Measurements from ENCODE around the gene DNAJB6. TPM values are rescaled to one million over a fixed set of nuclear protein-coding genes. Genes with fewer than 3 reads are reported as not detected.

DNAJB6 gene
- total RNA-seq, 1 experiment from 2014 or later: 178 TPM

GRCh38 chr7:157337316-157338149 lies 729 bp downstream of the DNAJB6 start:
- no peaks in the 10 kb centered on the region for H3K27me3 ChIP-seq (replicated peaks)
- DNase-seq (ENCODE audit: low read depth in 1 of 2, low spot score in 2 of 2): peak; percentile 57 to 62
- H3K4me1 ChIP-seq (replicated peaks): peaks cover 21% of the 10 kb centered on the region
- H3K9me3 ChIP-seq (replicated peaks): no peaks in the 10 kb centered on the region
- H3K36me3 ChIP-seq: peaks cover 21% of the 10 kb centered on the region; the same call in 1 of the 2 replicates
- H3K4me3 ChIP-seq: peak overlapping the region; percentile 77
- H3K27ac ChIP-seq: peak overlapping the region; percentile 94

GRCh38 chr7:157339777-157340677 lies 3.2 kb downstream of the DNAJB6 start:
- no peak overlapping the region for H3K4me3 ChIP-seq
- peaks cover 21% of the 10 kb centered on the region for H3K4me1 ChIP-seq (replicated peaks)
- H3K9me3 ChIP-seq (replicated peaks): no peaks in the 10 kb centered on the region
- no peak overlapping the region for H3K27ac ChIP-seq
- no peaks in the 10 kb centered on the region for H3K27me3 ChIP-seq (replicated peaks)
- H3K36me3 ChIP-seq: peaks cover 21% of the 10 kb centered on the region; the same call in 1 of the 2 replicates
- DNase-seq (ENCODE audit: low read depth in 1 of 2, low spot score in 2 of 2): peak; percentile 51 to 65

DNA sequence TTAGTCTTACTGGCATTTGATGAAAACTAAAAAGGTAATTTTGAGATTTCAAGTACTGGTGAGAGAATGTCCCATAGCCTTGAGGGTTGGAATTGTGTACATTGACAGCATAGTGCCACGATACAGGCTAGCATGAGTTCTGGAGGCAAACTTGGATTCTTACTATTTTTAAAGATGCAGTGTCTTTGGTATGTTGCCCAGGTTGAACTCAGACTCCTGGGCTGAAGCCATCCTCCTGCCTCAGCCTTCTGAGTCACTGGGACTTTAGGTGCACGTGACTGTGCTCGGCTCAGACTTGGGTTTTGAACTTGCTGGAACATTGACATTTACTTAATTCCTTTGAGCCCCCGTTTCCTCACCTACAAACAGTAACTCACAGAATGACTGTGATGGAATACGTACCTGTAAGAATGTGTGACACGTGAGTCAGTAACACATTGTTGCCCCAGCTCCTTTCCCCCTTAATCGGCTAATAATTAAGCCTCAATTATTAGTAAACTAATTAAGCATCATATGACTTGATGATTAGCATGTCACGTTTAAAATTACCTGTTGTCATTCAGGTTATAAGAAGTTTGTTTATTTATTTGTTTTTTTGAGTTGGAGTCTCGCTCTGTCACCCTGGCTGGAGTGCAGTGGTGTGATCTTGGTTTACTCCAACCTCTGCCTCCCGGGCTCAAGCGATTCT lies 10.6 kb downstream of the DNAJB6 start:
- peaks cover 3% of the 10 kb centered on the region; the same call in 1 of the 2 replicates for H3K36me3 ChIP-seq
- no peak overlapping the region for H3K4me3 ChIP-seq
- H3K27ac ChIP-seq: no peak overlapping the region
- H3K9me3 ChIP-seq (replicated peaks): no peaks in the 10 kb centered on the region
- DNase-seq (ENCODE audit: low read depth in 1 of 2, low spot score in 2 of 2): no peak
- H3K4me1 ChIP-seq (replicated peaks): no peaks in the 10 kb centered on the region
- no peaks in the 10 kb centered on the region for H3K27me3 ChIP-seq (replicated peaks)

DNA sequence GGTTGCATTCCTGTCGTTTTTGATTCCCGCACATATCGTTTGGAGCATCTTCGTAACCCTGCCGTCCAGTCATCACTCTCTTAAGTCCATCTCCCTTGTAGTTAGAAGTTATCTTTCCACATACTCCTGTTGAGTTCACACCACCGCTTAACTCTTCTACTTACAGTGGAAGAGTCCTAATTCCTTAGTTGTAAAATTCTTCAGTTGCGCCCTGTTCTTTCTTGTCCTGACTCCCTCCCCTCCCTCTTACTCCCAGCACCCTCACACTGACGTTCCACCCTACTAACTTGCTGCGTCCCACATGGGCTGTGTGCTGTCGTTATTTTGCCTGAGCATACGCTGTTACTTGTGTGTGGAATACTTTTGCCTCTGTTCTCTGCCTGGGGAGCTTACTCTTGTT lies 11.7 kb downstream of the DNAJB6 start:
- DNase-seq (ENCODE audit: low read depth in 1 of 2, low spot score in 2 of 2): no peak
- Histone ChIP-seq H3K4me1 (replicated peaks) (no peaks in the 10 kb centered on the region), H3K4me3 (no peak overlapping the region), H3K36me3 (peaks cover 3% of the 10 kb centered on the region; the same call in 1 of the 2 replicates), H3K27ac (no peak overlapping the region), H3K9me3 (replicated peaks) (no peaks in the 10 kb centered on the region), H3K27me3 (replicated peaks) (no peaks in the 10 kb centered on the region)

GRCh38 chr7:157352516-157352915 lies 15.7 kb downstream of the DNAJB6 start:
- DNase-seq (ENCODE audit: low read depth in 1 of 2, low spot score in 2 of 2): no peak
- no peak overlapping the region for H3K4me3 ChIP-seq
- H3K27ac ChIP-seq: no peak overlapping the region
- no peaks in the 10 kb centered on the region for H3K27me3 ChIP-seq (replicated peaks)
- peaks cover 10% of the 10 kb centered on the region for H3K4me1 ChIP-seq (replicated peaks)
- no peaks in the 10 kb centered on the region for H3K9me3 ChIP-seq (replicated peaks)
- H3K36me3 ChIP-seq: peaks cover 13% of the 10 kb centered on the region

- Histone ChIP-seq H3K9me3 (replicated peaks) (no peaks in the 10 kb centered on the region), H3K4me3 (no peak overlapping the region), H3K27ac (no peak overlapping the region), H3K36me3 (peaks cover 43% of the 10 kb centered on the region), H3K27me3 (replicated peaks) (no peaks in the 10 kb centered on the region), H3K4me1 (replicated peaks) (peaks cover 10% of the 10 kb centered on the region)
- DNase-seq (ENCODE audit: low read depth in 1 of 2, low spot score in 2 of 2): no peak
Observed at GRCh38 chr7:157355784-157356511, 19.1 kb downstream of the DNAJB6 start.

DNA sequence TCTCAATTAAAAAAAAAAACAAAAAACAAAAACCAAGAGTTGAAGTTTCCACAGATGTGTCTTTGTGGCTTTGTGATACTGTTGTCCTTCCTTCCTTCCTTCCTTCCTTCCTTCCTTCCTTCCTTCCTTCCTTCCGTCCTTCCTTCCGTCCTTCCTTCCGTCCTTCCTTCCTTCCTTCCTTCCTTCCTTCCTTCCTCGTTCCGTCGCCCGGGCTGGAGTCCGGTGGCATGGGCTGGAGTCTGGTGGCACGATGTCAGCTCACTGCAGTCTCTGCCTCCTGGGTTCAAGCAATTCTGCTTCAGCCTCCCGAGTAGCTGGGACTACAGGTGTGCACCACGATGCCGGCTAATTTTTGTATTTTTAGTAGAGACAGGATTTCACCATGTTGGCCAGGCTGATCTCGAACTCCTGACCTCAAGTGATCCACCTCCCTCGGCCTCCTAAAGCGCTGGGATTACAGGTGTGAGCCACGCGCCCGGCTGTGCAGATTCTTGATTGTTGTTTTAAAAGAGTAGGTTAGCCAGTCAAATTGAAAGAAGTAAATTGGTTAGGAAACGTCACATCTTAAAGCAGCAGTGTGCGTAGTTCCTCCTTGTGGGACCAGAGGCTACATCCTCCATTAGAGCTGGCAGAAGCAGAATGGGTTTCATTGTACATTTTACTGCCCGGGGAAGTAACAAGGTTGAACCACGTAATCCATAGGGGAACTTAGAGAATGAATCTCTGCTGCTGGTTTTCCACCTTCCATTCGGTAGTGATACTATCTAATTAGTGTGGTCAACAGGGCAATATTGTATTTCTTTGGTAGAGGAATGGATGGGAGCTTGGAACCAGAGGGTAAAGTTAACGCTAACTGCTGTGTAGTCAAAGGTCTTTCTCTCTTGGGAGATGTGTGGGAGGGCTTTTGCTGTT lies 20.6 kb downstream of the DNAJB6 start:
- DNase-seq (ENCODE audit: low read depth in 1 of 2, low spot score in 2 of 2): no peak
- Histone ChIP-seq H3K4me1 (replicated peaks) (peaks cover 10% of the 10 kb centered on the region), H3K9me3 (replicated peaks) (no peaks in the 10 kb centered on the region), H3K36me3 (peaks cover 56% of the 10 kb centered on the region), H3K4me3 (no peak overlapping the region), H3K27ac (no peak overlapping the region), H3K27me3 (replicated peaks) (no peaks in the 10 kb centered on the region)

DNA sequence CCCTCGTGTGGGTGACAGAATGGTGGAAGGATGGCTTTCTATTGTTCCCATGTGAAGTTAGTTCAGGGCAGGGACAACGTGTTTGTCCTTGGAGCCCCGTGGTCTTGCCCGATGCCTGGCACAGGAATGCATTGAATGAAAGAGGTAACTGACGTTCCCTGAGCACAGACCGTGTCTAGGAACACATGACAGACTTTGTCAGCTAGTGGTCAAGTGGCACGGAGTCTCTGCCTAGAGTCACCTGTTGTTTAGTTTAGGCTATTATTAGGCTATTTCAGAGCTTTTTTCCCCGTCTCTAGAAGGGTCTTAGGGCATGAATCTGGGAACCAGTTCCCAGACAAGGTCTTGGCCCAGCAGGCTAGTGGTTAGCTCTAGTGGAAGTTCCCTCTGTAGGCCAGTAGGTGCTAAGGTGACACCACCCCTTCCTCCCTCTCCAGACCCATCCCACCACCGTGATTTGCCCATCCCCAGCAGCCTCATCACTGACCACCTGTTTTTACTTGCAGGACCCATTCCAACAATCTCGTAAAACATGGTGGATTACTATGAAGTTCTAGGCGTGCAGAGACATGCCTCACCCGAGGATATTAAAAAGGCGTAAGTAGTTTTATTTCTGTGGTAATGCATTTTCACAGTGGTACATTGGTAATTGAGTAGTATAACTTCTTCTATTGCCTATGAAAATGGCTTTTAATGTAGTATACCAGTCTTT lies 21.4 kb downstream of the DNAJB6 start:
- Histone ChIP-seq H3K4me1 (replicated peaks) (peaks cover 10% of the 10 kb centered on the region), H3K9me3 (replicated peaks) (no peaks in the 10 kb centered on the region), H3K27me3 (replicated peaks) (no peaks in the 10 kb centered on the region), H3K36me3 (peaks cover 64% of the 10 kb centered on the region), H3K27ac (no peak overlapping the region), H3K4me3 (no peak overlapping the region)
- DNase-seq (ENCODE audit: low read depth in 1 of 2, low spot score in 2 of 2): no peak

- Histone ChIP-seq H3K4me3 (no peak overlapping the region), H3K27me3 (replicated peaks) (no peaks in the 10 kb centered on the region), H3K36me3 (peaks cover 70% of the 10 kb centered on the region), H3K27ac (no peak overlapping the region), H3K4me1 (replicated peaks) (peaks cover 10% of the 10 kb centered on the region), H3K9me3 (replicated peaks) (no peaks in the 10 kb centered on the region)
- no peak for DNase-seq (ENCODE audit: low read depth in 1 of 2, low spot score in 2 of 2)
Observed at GRCh38 chr7:157358753-157359096, 21.9 kb downstream of the DNAJB6 start.

GRCh38 chr7:157359581-157359980 lies 22.8 kb downstream of the DNAJB6 start:
- DNase-seq (ENCODE audit: low read depth in 1 of 2, low spot score in 2 of 2): no peak
- Histone ChIP-seq H3K27me3 (replicated peaks) (no peaks in the 10 kb centered on the region), H3K36me3 (peaks cover 78% of the 10 kb centered on the region), H3K4me1 (replicated peaks) (peaks cover 10% of the 10 kb centered on the region), H3K9me3 (replicated peaks) (no peaks in the 10 kb centered on the region), H3K4me3 (no peak overlapping the region), H3K27ac (no peak overlapping the region)

- Histone ChIP-seq H3K36me3 (peaks cover 84% of the 10 kb centered on the region), H3K4me3 (no peak overlapping the region), H3K27me3 (replicated peaks) (no peaks in the 10 kb centered on the region), H3K4me1 (replicated peaks) (peaks cover 2% of the 10 kb centered on the region), H3K9me3 (replicated peaks) (no peaks in the 10 kb centered on the region), H3K27ac (no peak overlapping the region)
- no peak for DNase-seq (ENCODE audit: low read depth in 1 of 2, low spot score in 2 of 2)
Observed at GRCh38 chr7:157360483-157361025, 23.8 kb downstream of the DNAJB6 start.

GRCh38 chr7:157361537-157361936 lies 24.7 kb downstream of the DNAJB6 start:
- Histone ChIP-seq H3K27me3 (replicated peaks) (no peaks in the 10 kb centered on the region), H3K27ac (no peak overlapping the region), H3K36me3 (peaks cover 90% of the 10 kb centered on the region), H3K4me3 (no peak overlapping the region), H3K4me1 (replicated peaks) (no peaks in the 10 kb centered on the region), H3K9me3 (replicated peaks) (no peaks in the 10 kb centered on the region)
- no peak for DNase-seq (ENCODE audit: low read depth in 1 of 2, low spot score in 2 of 2)
